ENCODE results near the gene NOD1. TPM values are rescaled to one million over a fixed set of nuclear protein-coding genes. Genes with fewer than 3 reads are reported as not detected.

The NOD1 gene
- total and polyA plus RNA-seq, 11 donors = 5.3 to 28.8 (median 9.0) TPM

DNA sequence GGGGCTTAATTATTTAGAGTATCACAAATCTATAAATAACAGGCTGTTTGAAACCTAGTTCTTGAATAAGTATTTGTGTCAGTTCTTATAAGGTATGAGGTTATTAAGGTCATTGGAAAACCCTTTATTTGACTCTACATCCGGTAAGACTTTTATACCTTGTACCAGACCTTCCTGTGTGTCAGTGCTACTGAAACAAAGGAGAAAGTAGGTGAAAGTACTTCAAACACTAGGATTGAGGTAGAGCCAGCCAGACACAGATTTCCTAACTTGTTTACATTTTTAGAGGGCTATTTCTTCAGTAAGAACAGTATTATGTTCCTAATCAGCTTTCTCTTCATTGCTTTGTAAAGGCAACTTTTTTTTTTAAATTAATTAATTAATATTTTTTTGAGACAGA, 100.3 kb downstream of the NOD1 start:
- intact Hi-C loops (cut with DNase I) = no loop called here
- TF ChIP-seq POLR2A (IDR thresholded peaks at IDR 0.05) = no peak
- TF ChIP-seq, protein P1, sequence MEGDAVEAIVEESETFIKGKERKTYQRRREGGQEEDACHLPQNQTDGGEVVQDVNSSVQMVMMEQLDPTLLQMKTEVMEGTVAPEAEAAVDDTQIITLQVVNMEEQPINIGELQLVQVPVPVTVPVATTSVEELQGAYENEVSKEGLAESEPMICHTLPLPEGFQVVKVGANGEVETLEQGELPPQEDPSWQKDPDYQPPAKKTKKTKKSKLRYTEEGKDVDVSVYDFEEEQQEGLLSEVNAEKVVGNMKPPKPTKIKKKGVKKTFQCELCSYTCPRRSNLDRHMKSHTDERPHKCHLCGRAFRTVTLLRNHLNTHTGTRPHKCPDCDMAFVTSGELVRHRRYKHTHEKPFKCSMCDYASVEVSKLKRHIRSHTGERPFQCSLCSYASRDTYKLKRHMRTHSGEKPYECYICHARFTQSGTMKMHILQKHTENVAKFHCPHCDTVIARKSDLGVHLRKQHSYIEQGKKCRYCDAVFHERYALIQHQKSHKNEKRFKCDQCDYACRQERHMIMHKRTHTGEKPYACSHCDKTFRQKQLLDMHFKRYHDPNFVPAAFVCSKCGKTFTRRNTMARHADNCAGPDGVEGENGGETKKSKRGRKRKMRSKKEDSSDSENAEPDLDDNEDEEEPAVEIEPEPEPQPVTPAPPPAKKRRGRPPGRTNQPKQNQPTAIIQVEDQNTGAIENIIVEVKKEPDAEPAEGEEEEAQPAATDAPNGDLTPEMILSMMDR (IDR thresholded peaks at IDR 0.05) = no peak
- 79 to 90% (median 86%) methylated on average over 1 of the region's 1 CpG for WGBS, 4 donors
- DNase-seq (no peak), ATAC-seq (no peak)
- H3K27me3 ChIP-seq = no peaks in the 10 kb centered on the region
- no peak overlapping the region for H3K4me3 ChIP-seq
- peaks cover 0 to 18% (median 9%) of the 10 kb centered on the region in 12 donors for H3K9me3 ChIP-seq
- no peaks in the 10 kb centered on the region for H3K36me3 ChIP-seq
- no peak overlapping the region for H3K27ac ChIP-seq
- H3K4me1 ChIP-seq = no peaks in the 10 kb centered on the region

Other genes with a start within 250 kb of the NOD1 start
- gene ZNRF2, start 194.2 kb downstream of the NOD1 start, total RNA-seq = 10 to 100 TPM in 6 of 9 donors, 1 to 10 TPM in 3; 7.3 to 15.2 (median 10.9) TPM
- 1 to 10 TPM; 2.7 to 6.1 TPM for gene ZNRF2, start 194.2 kb downstream of the NOD1 start, polyA plus RNA-seq
- gene GGCT, start 26.0 kb upstream of the NOD1 start, total RNA-seq = 10 to 100 TPM; 14.1 to 23.6 (median 17.8) TPM
- gene GGCT, start 26.0 kb upstream of the NOD1 start, polyA plus RNA-seq = 10 to 100 TPM; 33.2 to 54.3 TPM
- gene GARS1, start 116.1 kb upstream of the NOD1 start, total RNA-seq = 10 to 100 TPM; 32.7 to 70.2 (median 47.3) TPM
- gene GARS1, start 116.1 kb upstream of the NOD1 start, polyA plus RNA-seq = 10 to 100 TPM; 48.5 to 96.2 TPM
- gene CRHR2, start 203.7 kb upstream of the NOD1 start, total RNA-seq = 1 to 10 TPM in 2 of 9 donors, under 1 TPM in 6, not detected in 1; 0.28 to 1.6 (median 0.71) TPM
- under 1 TPM; 0.06 to 0.80 TPM for gene CRHR2, start 203.7 kb upstream of the NOD1 start, polyA plus RNA-seq

All from heart left ventricle (tissue), 16 donors.